ENCODE results near the gene FRAS1.
"Not testable (repeated sequence)": the region's sequence is repeated elsewhere in the genome, so short reads cannot be mapped to it uniquely, and the experiment has no call there.

The FRAS1 gene

DNA sequence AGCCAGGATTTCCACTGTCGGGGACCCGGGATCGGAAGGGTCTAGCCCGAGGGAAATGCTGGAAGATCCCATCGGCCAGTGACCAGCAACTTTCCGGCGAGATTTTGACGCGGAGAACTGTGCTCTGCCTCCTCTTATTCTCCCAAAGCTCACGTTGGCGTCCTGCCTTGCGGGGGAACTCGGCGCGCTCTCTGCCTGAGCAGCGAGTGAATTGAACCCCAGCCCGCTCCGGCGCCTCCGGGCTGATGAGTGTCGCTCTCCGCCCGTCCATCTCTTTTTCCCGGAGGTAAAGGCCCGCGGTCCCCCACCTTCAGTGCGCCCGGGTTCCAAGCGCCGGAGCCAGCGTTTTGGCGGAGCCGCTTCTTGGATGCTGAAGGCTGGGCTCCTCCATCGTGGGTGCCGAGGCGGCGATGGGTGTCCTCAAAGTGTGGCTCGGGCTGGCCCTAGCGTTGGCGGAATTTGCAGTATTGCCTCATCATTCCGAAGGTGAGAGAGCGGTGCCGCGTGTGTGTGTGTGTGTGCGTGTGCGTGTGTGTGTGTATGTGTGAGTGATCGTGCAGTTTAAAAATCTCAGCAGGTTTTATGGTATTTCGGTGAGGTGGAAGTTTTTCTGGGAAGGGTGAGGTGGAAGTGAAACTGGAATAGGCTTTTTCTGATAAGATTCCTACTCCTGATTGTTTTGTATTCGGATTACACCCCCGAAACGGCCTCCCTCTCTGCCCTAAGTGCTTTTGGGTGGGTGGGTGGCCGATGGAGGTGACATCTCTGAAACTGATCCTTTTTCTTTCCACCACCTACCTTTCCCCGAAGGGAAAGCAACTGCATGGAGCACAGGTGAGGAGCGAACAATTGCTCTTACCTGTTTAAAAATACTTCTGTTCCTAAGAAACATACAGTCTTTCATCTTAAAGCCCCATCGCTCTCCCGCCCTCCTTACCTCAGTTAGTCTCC lies 752 bp downstream of the FRAS1 start:
- in situ Hi-C loops (cut with HindIII; ENCODE audit: low sequenced_read_pairs) = no loop called here

DNA sequence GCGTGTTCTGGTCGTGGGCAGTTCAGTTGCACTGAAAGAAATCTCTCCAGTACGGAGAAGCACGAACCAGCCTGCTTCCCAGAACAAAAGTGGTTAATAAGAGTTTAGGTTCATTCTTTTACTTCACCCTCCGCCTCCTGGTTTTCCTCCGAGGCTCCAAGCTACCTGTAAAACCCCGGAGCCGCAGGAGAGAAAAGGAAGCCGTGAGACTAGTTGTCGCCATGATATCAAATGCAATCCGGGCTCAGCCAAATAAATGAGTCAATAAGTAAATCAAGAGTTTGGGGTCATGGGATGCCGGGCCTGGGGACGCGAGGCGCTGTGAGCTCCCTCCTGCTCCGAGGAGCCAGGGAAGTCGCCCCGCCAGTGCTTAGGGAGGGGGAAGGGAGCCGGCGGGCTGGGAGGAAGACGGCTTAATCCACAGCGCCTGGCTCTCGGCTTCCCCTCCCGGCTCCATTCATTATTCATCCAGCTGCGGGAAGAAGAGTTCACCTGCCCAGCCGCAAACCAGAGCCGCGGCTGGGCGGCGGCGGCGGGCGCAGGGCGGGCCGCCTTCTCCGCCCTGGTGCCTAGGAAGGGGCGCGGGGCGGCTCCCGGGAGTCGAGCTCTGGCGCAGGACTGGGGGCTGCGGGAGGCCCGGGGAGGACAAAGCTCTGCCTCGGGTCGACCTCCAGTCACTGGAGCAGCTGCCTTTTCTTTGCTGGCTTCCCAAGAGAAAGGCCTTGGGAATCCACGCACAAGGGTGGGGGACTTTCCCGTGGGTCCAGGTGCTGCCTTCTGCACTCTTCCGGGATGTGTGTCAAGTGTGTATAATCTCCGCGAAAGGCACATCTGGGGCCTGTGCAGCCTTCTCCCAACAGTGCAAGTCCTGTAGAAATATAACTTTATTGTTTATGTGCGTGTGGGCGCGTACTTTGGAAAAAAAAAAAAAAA lies 1.7 kb downstream of the FRAS1 start:
- in situ Hi-C loops (cut with HindIII; ENCODE audit: low sequenced_read_pairs) = no loop called here

DNA sequence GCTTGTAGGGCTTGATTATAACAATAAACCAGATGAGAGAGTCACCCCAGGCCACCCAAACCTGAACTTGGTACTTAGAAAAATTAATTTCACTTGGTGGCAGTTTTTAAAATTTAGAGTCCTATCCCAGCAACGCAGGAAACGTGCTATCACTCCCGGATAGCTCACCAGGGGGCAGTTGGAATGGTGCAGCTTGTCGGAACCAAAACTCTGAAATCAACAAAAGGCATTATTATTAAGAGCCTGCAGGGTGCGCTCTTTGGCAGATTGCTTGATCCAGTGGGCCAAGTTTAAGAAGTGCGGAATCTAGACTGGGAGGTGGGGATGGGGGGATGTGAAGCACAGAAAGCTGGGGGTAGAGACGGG lies 2.4 kb downstream of the FRAS1 start:
- in situ Hi-C loops (cut with HindIII; ENCODE audit: low sequenced_read_pairs) = no loop called here

DNA sequence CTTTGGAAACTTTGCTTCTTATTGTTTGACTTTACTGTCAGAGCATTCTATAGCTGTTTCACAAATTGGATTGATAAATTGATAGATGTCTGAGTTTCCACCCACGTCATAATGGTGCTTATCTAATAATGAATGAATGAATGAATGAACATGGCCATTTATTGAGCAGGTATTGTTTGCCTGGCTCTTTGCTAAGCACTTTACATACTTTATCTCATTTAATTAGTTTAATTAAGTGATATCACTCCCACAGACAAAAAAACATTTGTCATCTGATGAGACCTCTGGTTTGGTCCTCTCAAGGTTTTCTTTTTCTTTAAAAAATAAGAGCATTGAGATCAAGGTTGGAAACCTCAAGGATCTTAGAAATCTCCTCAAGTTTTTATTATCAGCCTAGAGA lies 2.8 kb downstream of the FRAS1 start:
- in situ Hi-C loops (cut with HindIII; ENCODE audit: low sequenced_read_pairs) = no loop called here

DNA sequence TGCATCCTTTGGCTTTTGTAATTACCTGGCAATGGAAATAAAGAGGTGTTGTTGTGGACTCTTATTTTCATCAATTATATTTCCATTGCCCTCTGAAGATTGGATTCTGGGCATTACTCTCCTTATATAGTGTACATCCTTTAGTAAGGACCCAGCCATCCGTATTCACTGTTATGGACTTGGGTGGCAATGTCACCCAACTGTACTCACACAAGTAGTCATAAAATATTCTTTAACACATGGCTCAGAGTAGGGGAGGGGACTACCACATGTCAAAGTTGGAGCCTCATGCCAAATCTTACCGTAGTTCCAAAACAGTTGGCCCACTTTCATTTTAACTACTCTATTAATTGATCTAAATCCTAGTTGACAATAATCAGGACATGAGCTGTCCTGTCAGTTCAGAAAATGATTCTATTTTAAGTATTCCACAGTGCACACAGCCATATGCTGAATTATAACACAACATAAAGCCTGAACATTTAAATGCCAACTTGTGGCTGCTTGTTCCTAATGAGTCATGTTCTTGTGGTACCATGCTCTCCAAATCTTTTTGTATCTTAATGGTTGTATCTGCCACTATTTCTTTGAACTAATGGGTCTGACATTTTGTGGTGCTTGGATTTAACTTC lies 4.9 kb downstream of the FRAS1 start:
- in situ Hi-C loops (cut with HindIII; ENCODE audit: low sequenced_read_pairs) = no loop called here

DNA sequence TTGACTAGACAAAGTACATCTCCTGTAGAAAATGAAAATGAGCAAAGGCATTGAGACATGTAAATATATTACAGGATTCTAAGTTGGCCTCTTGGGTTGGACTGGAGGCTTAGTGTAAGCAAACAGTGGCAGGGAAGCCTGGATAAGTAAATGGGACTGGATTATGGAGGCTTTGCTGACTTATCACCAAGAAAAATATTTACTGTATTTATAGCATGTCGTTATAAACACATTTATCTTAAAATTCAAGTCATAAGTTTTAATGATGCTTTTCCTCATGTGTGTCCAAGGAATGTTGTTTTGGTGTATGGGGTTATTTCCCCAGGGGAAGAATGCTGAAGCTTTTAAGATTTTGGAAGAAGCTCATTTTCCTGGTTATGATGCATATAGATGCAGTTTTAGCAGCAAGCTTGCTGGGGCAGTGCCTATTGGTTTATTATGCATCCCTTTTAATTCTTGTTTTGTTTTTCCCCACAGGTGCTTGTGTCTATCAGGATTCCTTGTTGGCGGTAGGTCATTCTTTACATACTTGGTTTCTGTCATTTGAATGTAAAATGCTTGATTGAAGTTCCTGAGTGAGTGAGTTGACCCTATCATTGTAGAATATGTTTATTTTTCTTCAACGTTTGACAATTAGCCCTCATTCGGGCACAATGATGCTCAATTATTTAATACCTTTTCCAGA lies 8.5 kb downstream of the FRAS1 start:
- in situ Hi-C loops (cut with HindIII; ENCODE audit: low sequenced_read_pairs) = no loop called here

DNA sequence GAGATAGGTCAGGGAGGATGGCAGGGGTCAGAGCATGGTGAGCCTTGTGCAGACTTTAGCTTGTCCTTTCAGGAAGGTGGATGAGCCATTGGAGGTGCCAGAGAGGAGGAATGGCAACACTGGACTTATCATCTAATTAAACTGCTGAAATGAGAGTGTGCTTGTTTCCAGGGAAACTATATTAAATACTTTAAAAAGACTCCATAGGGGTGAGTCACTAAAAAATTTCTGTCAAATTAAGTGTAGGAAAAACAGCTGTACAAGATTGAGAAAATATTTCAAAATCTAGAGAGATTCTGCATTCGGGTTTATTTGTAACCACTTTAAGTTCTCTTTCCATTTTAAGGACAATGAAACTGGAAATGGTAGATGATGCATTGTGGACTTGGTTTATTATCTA lies 11.4 kb downstream of the FRAS1 start:
- in situ Hi-C loops (cut with HindIII; ENCODE audit: low sequenced_read_pairs) = no loop called here

DNA sequence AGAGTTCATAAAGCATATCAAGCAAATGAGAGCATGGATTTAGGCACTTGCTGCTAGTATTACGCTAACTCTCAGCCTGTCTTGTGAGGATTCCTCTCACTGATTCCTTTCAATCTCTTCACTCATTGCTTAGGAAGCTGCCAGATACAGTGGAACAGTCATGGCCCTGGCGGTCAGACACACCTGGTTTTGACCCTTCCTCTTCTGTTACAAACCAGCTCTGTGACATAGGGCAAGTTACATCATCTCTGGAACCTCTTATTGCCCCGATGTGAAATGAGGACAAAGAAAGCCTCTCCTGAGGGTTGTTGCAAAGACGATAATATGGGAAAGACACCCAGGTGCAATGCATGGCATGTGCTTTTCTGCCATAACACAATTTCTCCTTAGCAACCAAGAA lies 12.2 kb downstream of the FRAS1 start:
- in situ Hi-C loops (cut with HindIII; ENCODE audit: low sequenced_read_pairs) = no loop called here

DNA sequence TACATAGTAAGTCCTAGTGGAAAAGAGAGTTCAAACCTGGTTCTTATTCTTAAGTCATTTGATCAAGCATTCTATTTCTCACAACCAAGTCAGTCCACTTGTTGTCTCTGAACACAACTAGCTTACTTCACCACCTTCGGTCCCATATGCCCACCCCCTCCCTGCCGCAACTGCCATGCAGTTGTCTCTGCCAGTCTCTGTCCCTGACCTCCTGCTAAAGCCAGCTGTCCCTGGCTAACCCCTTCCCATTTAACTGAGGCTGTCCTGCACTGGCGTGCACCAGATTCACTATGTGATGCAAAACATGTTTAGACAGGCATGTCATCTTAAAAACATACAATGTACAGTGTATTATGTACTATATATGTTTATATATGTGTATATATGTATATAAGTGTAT lies 12.7 kb downstream of the FRAS1 start:
- in situ Hi-C loops (cut with HindIII; ENCODE audit: low sequenced_read_pairs) = no loop called here

DNA sequence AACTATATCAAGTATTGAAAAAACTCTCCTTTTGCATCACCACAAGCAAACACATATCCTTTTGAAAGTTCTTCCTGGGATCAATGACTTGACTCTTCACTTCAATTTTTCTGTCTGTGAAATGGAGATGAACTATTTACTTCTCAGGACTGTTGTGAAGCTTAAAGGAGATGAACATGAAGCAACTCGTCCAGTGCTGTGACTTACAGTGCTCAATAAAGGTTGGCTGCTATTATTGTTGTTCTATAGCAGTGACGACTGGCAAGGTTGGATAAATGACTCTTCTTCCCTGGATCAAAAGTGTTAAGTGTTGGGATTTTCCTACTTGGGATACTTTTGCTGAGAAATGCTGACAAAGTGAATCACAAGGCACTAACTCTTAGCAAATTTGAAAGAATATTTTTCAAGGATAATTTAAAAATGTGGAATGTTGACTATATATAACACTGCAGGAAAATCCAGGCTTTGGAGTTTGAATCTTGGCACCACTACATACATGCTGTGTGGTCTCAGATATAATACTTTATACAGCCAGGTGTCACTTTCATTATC lies 13.7 kb downstream of the FRAS1 start:
- in situ Hi-C loops (cut with HindIII; ENCODE audit: low sequenced_read_pairs) = no loop called here

DNA sequence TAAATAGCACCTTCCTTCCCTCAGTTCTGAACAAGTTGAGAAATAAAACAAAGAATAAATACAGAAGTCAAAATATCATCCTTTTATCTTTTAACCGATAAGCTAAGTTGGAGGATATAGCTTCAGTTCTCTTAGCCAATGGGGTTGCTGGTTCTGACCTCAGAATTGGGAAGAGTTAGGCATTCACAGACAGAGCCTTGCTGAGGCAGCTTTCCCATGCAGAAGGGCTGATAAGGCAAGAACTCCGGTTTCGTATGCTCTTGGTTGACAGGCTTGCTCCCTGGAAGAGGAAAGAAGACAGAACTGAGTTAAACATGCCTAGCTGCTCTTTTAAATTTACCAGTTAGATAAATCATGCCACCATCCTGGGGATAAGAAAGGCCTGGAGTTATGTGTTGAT lies 17.6 kb downstream of the FRAS1 start:
- in situ Hi-C loops (cut with HindIII; ENCODE audit: low sequenced_read_pairs) = no loop called here

DNA sequence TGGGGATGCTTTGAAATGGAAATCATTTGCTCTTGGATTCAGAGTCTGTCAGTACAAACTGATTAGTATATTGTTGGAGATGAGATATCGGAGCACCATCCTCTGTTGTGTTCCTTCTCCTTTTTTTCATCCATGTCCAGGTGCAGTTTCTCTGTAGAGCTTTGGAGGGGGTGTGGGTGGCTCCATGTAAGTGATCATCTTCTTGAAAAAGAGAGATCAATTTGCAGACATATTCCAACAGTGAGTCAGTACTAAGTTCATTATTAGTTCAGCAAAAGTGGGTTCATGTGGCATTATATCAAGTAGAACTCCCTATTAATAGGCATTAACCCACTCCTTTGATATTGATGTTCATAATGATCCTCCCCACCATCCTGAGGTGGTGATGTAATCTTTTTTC lies 18.9 kb downstream of the FRAS1 start:
- in situ Hi-C loops (cut with HindIII; ENCODE audit: low sequenced_read_pairs) = no loop called here

DNA sequence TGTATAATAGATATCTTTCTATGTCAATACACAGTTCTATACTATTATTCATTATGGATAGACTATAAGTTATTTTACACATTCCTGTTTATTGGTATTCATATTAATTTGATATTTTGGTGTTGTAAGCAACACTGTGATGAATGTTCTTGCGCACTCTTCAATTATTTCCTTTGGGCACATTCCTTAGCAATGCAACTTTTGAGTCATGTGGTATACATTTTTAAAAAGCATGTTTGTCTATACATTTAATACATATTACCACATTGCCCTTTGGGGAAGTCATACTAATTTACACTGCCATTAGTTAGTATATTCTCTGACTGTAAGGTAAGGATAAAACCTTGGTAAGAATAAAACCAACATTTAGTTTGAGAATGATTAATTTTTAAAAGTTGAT lies 21.0 kb downstream of the FRAS1 start:
- in situ Hi-C loops (cut with HindIII; ENCODE audit: low sequenced_read_pairs) = no loop called here

DNA sequence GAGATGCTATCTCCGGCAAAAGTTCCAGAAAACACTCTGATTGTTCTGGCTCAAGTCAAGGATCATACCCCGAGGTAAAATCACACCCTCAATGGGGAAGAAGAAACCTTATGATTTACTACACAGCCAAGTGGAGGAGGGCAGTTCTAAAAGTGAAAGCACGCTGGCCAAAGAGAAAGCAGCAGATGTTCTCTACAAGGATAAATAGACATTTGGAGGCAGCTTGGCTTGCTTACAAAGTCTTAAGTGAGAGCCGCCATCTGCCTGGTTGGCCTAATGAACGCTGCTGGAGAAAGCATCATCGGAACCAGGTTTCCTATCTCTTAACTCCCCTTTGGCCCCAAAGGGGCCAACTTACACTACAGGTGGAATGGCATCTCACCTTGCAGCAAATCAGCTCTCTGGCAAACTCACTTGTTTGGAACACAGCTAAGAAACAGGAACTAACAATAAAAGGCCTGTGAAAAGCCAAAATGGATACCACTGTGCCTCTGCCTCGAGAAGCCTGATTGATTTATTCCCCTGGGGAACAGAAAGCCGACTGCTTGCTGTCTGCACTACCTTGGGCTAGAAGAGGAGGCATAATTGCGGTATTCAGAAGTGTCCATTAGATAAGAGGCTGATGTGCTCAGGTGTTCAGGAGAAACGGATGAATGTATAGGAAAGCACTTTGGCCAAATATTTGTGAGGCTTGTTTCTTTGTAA lies 22.8 kb downstream of the FRAS1 start:
- in situ Hi-C loops (cut with HindIII; ENCODE audit: low sequenced_read_pairs) = no loop called here

DNA sequence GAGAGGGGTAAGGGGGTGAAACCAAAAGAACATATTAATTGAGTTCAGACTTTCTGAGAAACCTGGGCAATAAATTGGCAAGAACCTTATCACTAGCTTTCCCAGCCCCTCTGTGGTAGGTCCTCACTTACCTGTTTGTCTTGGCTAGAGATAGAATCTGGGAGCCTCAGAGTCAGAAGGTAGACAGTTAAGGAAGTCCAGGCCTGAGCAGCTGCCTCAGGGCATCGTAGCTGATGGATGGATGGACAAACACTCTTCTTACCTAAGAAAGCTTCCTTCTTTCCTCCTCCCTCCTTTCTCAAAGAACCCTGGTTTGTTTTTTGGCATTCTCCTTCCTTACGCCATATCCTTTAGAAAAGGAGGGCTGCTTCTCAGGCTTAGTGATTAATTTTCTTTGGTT lies 24.4 kb downstream of the FRAS1 start:
- in situ Hi-C loops (cut with HindIII; ENCODE audit: low sequenced_read_pairs) = no loop called here

DNA sequence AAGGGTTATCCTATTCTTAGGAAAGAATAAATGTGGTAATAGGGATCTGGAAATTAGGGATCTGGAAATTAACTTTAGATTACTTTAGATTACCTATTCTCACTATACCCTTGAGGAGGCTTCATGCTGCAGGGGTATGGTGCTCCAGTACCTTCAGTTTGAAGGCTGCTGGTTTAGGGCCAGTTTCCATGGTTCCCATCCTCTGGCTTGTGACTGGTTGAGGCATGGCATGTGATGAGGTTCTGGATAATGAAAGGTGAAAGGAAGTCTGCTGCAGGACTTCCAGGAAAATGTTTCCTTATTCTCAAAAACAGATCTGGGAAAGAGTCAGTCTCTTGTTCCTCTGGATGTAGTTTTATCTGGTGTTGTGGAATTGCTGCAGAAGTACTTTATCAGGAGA lies 25.9 kb downstream of the FRAS1 start:
- in situ Hi-C loops (cut with HindIII; ENCODE audit: low sequenced_read_pairs) = no loop called here

DNA sequence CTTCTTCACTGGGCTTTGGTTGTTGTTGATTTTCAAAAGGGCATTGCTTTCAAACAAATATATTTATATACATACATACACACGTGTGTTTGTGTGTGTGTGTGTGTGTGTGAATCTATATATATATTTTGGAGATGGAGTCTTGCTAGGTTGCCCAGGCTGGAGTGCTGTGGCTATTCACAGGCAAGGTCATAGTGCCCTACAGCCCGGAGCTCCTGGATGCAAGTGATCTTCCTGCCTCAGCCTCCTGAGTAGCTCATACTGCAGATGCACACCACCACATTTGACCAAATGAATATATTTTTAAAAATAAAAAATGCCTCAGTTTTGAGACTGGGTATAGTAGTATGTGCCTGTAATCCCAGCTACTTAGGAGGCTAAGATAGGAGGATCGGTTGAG lies 34.4 kb downstream of the FRAS1 start:
- in situ Hi-C loops (cut with HindIII; ENCODE audit: low sequenced_read_pairs) = no loop called here

DNA sequence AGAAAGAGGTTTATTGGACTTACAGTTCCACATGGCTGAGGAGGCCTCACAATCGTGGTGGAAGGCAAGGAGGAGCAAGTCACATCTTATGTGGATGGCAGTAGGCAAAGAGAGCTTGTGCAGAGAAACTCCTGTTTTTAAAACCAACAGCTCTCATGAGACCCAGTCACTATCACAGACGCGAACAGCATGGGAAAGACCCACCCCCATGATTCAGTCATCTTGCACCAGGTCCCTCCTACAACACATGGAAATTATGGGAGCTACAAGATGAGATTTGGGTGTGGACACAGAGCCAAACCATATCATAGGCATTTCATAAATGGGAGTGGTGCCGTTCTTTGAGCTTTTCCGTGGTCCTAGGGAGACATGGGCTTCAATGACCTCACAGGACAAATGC lies 35.2 kb downstream of the FRAS1 start:
- in situ Hi-C loops (cut with HindIII; ENCODE audit: low sequenced_read_pairs) = not testable (repeated sequence)

DNA sequence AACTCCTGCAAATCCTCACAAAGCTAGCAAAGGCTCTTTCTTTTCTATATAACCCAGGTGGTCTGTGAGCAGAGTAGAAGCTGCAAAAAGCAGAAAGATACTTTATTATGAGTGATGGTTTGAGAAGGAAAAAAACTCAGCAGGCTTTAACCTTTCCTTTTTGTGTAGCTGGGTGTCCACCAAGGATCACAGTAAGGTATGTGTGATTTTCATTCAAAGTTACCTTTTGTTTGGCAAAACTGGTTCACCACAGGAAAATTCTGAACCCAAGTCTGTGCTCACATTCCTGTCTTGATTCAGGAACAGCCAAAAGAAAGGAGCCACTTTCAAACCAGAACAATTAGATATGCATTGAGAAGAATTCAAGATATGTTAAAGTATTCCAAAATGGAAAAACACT lies 35.7 kb downstream of the FRAS1 start:
- in situ Hi-C loops (cut with HindIII; ENCODE audit: low sequenced_read_pairs) = no loop called here

DNA sequence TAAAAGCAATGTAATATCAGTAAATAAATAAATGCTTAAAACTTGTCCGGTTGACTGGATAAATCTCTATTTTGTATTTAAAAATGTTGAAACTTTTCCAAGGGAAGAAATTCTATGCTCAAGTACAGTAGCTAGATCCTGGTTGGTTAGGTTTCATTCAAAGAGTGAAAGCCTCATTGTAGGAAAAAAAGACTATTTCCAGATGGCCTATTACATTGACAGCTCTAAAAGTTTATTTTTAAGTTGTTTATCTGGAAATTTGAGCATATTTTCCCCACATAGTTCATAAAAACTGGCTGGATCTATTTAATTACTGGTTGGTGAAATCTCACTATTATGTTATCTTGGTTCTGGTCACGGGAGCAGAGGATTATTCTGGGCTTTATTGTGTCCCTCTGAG lies 38.0 kb downstream of the FRAS1 start:
- in situ Hi-C loops (cut with HindIII; ENCODE audit: low sequenced_read_pairs) = no loop called here

Measured in DLD1 (cell line).